ENCODE data around the gene RNASET2. TPM values are rescaled to one million over a fixed set of nuclear protein-coding genes. Genes with fewer than 3 reads are reported as not detected.

Gene RNASET2
- total RNA-seq, 4 donors from 2014 or later, result 29.1 to 56.7 (median 41.2) TPM

- H3K4me1 ChIP-seq, result peaks cover 0 to 29% (median 0%) of the 10 kb centered on the region in 3 donors
- no peak for DNase-seq
- WGBS, 2 donors, result 90 to 98% methylated on average over 13 to 14 of the region's 14 CpGs
- intact Hi-C loops (cut with DNase I), result no loop called here
- no peaks in the 10 kb centered on the region for H3K27me3 ChIP-seq
- H3K36me3 ChIP-seq, result peaks cover 0 to 61% (median 0%) of the 10 kb centered on the region in 3 donors
- H3K9me3 ChIP-seq, result no peaks in the 10 kb centered on the region
- TF ChIP-seq CTCF (IDR thresholded peaks at IDR 0.05) (no peak), POLR2A (IDR thresholded peaks at IDR 0.05) (no peak)
- H3K4me3 ChIP-seq, result no peak overlapping the region
- no peak overlapping the region for H3K27ac ChIP-seq
These were observed 24.9 kb downstream of the RNASET2 start for GRCh38 chr6:166931426-166931970.

- DNase-seq, result no peak
- TF ChIP-seq POLR2A (IDR thresholded peaks at IDR 0.05) (no peak), CTCF (IDR thresholded peaks at IDR 0.05) (no peak)
These were observed 25.9 kb downstream of the RNASET2 start for GRCh38 chr6:166930354-166930891.

GRCh38 chr6:166929542-166930189, 26.7 kb downstream of the RNASET2 start:
- no peak for TF ChIP-seq CTCF (IDR thresholded peaks at IDR 0.05)
- TF ChIP-seq POLR2A (IDR thresholded peaks at IDR 0.05), result no peak
- Histone ChIP-seq H3K27me3 (no peaks in the 10 kb centered on the region), H3K9me3 (no peaks in the 10 kb centered on the region), H3K36me3 (peaks cover 0 to 43% (median 0%) of the 10 kb centered on the region in 3 donors), H3K4me3 (no peak overlapping the region), H3K27ac (no peak overlapping the region), H3K4me1 (peaks cover 0 to 29% (median 0%) of the 10 kb centered on the region in 3 donors)
- no peak for DNase-seq
- intact Hi-C loops (cut with DNase I), result no loop called here
- 51 to 83% methylated on average over 5 to 8 of the region's 9 CpGs for WGBS, 2 donors

More at GRCh38 chr6:166930354-166930891, 25.9 kb downstream of the RNASET2 start:
- 95 to 100% methylated on average over 2 to 4 of the region's 4 CpGs for whole genome bisulfite sequencing, 2 donors
- Histone ChIP-seq H3K4me3 (no peak overlapping the region), H3K27ac (no peak overlapping the region), H3K36me3 (peaks cover 0 to 51% (median 0%) of the 10 kb centered on the region in 3 donors), H3K4me1 (peaks cover 0 to 29% (median 0%) of the 10 kb centered on the region in 3 donors), H3K27me3 (no peaks in the 10 kb centered on the region), H3K9me3 (no peaks in the 10 kb centered on the region)
- intact Hi-C loops (cut with DNase I), result no loop called here

GRCh38 chr6:166928644-166929541, 27.5 kb downstream of the RNASET2 start:
- no peak for DNase-seq
- intact Hi-C loops (cut with DNase I), result no loop called here
- H3K4me1 ChIP-seq, result peaks cover 0 to 29% (median 0%) of the 10 kb centered on the region in 3 donors
- WGBS, 2 donors, result 68 to 81% methylated on average over 11 to 14 of the region's 21 CpGs
- peaks cover 0 to 35% (median 0%) of the 10 kb centered on the region in 3 donors for H3K36me3 ChIP-seq
- TF ChIP-seq POLR2A (IDR thresholded peaks at IDR 0.05) (no peak), CTCF (IDR thresholded peaks at IDR 0.05) (no peak)
- no peak overlapping the region for H3K4me3 ChIP-seq
- H3K27me3 ChIP-seq, result no peaks in the 10 kb centered on the region
- H3K27ac ChIP-seq, result no peak overlapping the region
- H3K9me3 ChIP-seq, result no peaks in the 10 kb centered on the region
